ENCODE measurements around the gene DUOX2.

GRCh38 chr15:45121020-45121419 is 7.0 kb upstream of the DUOX2 start:
- TF ChIP-seq CTCF (conservative IDR thresholded peaks at IDR 0.05) (no peak), EZH2 (IDR thresholded peaks at IDR 0.05; ENCODE audit: low read depth) (no peak)
